Epithelial cell of esophagus (primary cell): ENCODE measurements around the gene CNOT8.
"Not testable (repeated sequence)": the region's sequence is repeated elsewhere in the genome, so short reads cannot be mapped to it uniquely, and the experiment has no call there.

ENCODE experiments used
- DNase-seq: peaks from one replicate; pipeline ENCODE4 v3.0.0; 2010; ENCODE audit warnings: low read depth
- H3K4me3 ChIP-seq: 2 replicates; pipeline ENCODE4 v1.5.1; 2011; ENCODE audit warnings: mild to moderate bottlenecking, low read length, control low read depth
- CTCF ChIP-seq: IDR thresholded peaks from 2 replicates; pipeline ENCODE4 v1.5.1; 2011; ENCODE audit warnings: low read depth, mild to moderate bottlenecking, low read length, control low read depth, inconsistent platforms; ENCODE audit not compliant: insufficient read depth; ENCODE audit errors: missing control alignments

Gene CNOT8

GRCh38 chr5:154898210-154898609 is 39.8 kb downstream of the CNOT8 start:
- TF ChIP-seq CTCF = no peak
- no peak overlapping the region for H3K4me3 ChIP-seq
- no peak for DNase-seq

DNA sequence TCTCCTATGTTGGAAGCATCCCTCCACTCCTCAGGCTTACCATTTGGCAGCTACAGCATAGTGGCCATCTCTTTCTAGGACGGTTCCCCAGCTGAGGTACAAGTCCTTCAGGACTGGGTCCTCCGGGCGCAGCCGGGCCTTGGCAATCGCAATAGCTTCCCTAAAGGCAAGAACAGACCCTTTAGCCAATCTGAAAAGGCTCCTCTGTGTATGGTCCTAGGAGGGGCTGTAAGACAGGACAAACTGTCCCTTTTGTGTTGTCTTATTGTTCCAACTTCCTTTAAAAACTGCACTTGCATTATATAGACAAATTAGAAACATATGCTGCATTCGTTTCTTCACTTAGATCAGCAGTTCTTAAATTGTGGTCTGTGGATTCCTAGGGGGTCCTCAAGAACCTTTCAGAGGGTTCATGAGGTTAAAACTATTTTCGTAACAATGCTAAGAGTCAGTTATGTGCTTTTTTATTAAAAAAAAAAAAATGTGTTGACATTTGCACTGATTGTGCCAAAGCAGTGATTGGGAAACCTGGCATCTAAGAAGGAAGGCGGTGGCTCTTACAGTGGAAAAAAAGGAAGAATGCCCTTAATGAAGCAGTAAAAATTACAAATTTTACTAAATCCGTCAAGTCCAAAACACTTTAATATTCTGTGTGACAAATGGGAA is 40.9 kb downstream of the CNOT8 start:
- H3K4me3 ChIP-seq = no peak overlapping the region
- TF ChIP-seq CTCF = no peak
- no peak for DNase-seq

DNA sequence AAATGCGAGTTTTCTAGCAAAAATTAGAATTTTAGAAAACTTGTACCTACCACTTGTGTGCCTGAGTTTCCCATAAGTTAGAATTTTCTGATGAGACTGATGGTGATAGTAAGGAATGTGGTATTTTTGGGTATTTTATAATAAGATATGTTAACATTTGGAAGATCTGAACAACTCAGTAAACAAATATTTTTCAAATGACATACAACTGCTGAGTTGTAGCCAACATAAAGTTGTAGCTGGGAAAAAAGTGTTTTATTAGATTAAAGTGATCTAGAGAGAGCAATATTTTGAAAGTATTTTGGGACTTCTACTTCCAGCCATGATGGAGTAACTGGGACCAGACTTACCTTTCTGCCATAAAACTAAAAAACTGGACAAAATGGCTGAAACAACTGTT is 41.6 kb downstream of the CNOT8 start:
- H3K4me3 ChIP-seq = no peak overlapping the region
- no peak for DNase-seq
- TF ChIP-seq CTCF = no peak

GRCh38 chr5:154901276-154901675 is 42.8 kb downstream of the CNOT8 start:
- no peak for DNase-seq
- no peak overlapping the region for H3K4me3 ChIP-seq
- TF ChIP-seq CTCF = no peak

DNA sequence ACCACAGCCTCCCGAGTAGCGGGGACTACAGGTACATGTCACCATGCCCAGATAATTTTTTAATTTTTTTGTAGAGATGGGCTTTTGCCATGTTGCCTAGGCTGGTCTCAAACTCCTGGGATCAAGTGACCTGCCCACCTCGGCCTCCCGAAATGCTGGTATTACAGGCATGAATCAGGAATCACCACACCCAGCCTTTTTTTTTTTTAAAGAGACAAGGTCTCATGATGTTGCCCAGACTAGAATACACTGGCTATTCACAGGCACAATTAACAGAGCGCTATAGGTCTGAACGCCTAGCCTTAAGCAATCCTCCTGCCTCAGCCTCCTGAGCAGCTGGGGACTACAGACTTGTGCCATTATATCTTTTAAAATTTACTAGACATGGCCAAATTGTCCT is 43.5 kb downstream of the CNOT8 start:
- no peak overlapping the region for H3K4me3 ChIP-seq

DNA sequence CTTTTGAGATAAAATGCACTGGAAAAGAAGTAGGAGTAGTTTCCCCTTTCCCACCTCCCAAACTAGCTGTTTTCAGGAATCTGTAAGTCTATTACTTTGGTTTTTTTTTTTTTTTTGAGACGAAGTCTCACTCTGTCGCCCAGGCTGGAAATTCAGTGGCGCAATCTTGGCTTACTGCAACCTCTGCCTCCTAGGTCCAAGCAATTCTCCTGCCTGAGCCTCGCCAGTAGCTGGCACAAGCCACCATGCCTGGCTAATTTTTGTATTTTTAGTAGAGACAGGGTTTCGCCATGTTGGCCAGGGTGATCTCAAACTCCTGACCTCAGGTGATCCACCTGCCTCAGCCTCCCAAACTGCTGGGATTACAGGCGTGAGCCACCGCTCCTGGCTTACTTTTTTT is 47.2 kb downstream of the CNOT8 start:
- not testable (repeated sequence) for DNase-seq, H3K4me3 ChIP-seq

More for the DNA sequence above, 43.5 kb downstream of the CNOT8 start:
- no peak for TF ChIP-seq CTCF
- no peak for DNase-seq

GRCh38 chr5:154916874-154917273 is 58.4 kb downstream of the CNOT8 start:
- DNase-seq = no peak
- TF ChIP-seq CTCF = no peak
- H3K4me3 ChIP-seq = no peak overlapping the region

- no peak for TF ChIP-seq CTCF
- no peak overlapping the region for H3K4me3 ChIP-seq
- DNase-seq = no peak
These were observed 59.3 kb downstream of the CNOT8 start for GRCh38 chr5:154917757-154918156.
